GM19238 (cell line): ENCODE measurements around the gene DBNDD1.

Experiments used
- DNase-seq: peaks from one replicate; pipeline ENCODE4 v3.0.0; 2011; ENCODE audit warnings: low spot score; ENCODE audit not compliant: insufficient read length

DBNDD1 gene

DNA sequence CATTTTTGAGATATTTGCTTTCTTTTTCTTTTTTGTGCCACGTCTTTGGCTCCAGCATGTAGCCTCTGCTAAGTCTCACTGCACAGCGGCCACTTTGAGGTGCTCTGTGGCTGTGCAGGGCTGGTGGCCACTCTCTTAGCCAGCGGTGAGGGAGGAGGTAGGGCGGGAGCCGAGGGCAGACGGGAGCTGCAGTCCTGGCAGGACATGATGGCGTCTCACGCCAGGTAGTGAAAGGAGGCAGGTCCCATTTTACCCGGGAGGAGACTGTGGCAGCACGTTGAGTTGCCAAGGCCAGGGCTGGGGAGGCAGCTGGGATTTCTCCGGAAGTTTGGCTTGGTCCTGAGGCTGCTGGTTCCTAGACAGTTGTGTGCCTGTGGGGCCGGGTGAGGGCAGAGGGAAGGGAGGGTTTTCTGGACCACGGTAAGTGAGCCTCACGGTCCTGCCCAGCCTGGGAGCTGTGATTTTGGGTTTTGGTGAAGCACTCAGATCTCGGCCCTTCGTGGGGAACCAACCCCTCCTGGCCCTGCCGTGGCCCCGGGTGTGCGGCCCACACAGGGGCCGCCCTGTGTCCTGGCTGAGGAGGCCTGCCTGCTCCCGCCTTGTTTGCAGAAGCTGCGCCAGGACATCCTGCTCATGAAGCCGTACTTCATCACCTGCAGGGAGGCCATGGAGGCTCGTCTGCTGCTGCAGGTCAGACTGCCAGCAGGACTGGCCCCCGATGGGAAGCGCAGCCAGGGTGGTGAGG, 56.3 kb downstream of the DBNDD1 start:
- no peak for DNase-seq

DNA sequence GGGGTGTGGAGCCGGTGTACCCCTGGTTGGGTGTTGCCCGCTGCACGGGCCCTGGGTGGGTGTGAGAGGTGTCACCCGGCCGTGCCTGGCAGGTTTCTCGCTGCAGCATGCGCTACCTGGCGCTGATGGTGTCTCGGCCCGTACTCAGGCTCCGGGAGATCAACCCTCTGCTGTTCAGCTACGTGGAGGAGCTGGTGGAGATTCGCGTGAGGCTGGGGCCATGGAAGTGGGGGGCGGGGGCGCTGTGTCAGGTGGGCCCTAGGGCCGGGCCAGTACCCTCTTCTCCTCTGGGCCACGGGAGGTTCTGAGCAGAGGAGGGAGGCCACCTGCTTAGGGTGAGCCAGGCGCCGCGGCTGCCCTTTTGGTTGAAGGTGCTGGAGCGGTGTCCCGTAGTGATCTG, 57.3 kb downstream of the DBNDD1 start:
- DNase-seq: no peak

DNA sequence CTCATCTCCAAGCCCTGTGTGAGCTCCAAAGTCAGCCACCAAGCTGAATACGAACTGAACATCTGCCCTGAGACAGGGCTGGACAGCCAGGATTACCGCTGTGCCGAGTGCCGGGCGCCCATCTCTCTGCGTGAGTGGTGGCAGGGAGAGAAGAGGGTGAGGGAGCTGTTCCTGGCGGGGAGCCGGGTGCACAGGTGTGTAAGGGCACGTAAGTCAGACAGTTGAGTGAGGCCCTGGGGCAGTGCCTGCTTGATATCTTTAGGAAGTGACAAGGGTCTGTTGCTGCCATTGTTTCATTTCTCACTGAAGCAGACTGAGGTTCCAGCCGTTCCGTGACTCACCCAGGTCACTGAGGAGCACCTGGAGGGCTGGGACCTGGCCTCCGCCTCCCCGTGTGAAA, 58.3 kb downstream of the DBNDD1 start:
- no peak for DNase-seq

DNA sequence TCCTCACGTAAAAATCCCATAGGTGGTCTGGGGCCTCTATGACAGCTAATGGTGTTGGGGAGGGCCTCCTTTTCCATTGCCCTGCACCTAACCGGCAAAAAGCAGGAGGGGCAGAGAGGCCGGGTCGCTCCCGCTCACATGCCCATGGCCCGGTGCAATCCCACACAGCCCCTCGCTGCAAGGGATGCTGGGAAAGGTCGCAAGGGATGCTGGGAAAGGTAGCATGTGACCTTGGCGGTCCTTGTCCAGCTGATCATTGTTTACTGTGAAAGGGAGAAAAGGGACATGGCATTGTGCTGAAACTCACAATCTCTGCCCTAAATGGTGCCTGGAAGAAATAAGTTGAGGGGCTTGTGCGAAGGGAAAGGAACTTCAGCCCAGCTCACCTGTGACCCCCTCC, 60.7 kb downstream of the DBNDD1 start:
- DNase-seq: no peak

DNA sequence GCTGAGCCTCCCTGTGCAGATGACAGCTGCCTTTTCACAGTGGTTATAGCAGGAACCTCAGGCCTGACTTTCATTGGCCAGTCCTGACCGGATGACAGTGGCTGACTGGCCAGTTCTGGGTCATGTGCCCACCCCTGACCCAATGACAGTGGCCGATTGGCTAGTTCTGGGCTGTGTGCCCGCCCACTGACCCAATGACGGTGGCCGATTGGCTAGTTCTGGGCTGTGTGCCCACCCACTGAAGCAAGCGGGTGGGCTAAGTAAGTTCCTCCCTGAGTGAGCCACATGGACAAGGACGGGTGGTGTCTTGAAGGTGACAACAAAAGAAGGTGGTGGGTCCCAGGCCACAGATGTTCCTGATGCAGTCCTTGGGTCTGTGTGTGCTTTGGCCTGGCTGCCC, 61.2 kb downstream of the DBNDD1 start:
- DNase-seq: no peak

DNA sequence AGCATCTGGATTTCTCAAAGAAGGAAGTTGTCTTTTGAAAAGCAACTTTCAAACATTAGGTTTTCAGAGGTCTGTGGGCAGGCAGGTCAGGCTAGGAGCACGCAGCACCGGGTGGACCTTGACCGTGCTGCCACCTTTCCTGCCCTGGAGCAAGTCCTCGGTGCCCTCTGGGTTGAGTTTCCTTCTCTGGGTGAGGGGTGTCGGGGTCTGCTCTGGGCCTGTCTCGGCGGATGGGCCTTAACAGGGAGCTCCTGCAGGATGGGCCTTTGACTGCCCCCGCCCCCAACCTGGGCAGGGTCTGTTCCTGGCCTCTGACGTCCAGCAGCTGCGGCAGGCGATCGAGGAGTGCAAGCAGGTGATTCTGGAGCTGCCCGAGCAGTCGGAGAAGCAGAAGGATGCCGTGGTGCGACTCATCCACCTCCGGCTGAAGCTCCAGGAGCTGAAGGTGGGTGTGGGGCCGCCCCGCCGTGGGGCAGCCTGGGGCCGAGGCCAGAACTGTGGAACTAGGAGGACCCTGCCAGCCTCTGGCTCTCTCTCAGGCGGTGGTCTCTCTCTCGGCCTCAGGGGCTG, 62.0 kb downstream of the DBNDD1 start:
- no peak for DNase-seq

DNA sequence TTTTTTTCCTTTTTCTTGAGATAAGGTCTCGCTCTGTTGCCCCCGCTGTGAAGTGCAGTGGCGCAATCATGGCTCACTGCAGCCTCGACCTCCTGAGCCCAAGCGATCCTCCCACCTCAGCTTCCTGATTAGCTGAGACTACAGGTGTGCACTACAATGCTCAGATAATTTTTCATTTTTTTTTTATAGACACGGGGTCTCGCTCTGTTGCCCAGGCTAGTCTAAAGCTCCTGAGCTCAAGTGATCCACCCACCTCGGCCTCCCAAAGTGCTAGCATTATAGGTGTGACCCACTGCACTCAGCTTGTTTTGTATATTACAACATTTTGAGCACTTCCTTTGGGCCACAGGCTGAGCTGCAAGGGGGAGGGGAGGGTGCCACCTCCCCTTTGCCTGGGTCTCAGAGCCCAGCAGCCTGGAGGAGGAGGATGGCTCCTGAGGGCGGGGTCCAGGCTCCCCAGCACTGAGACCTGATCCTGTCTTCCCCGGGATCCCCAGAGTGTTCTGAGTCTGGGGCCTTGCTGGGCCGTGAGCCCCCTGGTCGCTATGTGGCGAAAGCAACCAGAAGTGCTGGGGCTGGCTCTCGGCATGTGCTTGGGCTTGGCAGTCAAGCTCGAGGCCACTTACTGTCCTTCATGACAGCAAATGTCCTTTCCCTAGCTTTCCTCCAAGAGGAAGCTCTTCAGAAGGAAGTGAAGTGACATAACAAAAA, 62.6 kb downstream of the DBNDD1 start:
- no peak for DNase-seq

DNA sequence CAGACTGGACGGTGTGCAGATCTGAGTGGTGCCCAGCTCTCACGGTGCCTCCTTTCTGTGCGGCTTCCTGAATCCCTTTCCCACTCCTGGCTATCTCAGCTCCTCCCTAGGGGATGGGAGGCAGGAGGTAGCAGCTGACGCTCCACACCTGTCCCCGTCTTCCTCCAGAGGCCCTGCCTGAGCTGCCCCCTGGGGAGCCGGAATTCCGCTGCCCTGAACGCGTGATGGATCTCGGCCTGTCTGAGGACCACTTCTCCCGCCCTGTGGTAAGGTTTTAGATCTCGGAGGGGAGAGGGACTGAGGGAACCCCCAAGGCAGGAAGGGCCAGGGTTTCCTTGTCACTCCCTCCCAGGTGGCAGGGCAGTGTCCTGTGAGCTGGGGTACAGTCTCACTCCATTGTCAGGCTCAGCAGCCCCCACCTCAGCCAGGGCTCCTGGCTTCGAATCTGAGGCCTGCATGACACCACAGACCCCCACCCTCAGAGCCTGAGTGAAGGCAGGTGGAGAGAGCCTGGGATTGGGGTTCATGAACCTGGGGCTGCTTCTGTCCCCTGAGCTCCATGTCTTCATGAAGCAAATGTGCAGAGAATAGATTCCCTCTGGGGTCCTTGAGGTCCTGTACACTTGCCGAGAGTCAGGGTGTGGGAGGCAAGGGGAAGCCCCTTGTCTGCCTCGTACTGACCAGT, 64.1 kb downstream of the DBNDD1 start:
- DNase-seq: no peak
